ENCODE data around the gene ALOX5.
"Not testable (repeated sequence)": the region's sequence is repeated elsewhere in the genome, so short reads cannot be mapped to it uniquely, and the experiment has no call there.

ALOX5 gene

DNA sequence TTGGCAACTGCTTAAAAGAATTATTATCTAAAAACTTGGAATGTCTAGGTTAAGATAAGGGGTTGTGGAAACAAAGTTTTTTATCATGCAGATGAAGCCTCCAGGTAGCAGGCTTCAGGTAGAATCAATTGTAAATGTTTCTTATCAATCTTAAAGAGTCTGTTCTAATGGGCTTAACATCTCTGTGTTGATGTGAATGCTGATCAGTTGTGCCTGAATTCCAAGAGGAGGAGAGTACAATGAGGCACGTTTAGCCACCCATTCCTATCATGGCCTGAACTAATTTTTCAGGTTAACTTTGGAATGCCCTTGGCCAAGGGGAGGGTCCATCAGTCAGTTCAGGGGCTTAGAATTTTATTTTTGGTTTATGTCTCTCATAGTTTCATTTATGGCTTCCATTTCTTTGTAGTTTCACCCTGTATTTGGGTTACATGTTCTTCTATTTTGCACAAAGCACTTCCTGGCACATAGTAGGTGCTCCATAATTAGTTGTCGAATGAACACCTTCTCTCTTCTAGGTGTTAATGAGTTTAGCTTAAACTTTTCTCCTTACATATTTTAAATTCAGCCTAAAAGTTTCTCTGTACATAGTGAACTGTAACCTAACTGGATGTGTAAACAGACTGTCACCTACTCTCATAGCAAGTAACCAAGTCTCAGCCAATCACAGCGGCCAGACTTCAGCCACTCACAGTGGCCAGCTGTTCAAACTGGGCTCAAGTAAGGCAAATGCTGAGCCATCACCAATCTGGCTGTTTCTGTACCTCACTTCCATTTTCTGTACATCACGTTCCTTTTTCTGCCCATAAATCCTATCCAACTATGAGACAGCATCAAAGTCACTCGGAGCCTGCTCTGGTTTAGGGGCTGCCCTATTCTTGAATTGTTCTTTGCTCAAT, 34.7 kb downstream of the ALOX5 start:
- DNase-seq = no peak

DNA sequence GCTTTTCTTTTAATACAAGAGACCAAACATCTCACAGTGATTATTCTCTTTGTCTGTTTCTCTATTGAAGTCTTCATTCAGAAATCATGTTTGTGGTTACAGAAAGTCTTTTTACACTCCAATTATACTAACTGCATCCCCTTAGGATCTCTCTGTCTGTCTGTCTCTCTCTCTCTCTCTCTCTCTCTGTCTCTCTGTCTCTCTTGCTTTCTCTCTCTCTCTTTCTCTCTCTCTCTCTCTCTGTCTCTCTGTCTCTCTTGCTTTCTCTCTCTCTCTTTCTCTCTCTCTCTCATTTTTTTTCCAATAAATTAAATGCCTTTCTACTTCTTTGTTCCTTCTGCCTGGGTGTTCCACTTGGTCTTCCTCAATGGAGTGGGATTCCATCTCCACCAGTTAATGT, 35.3 kb downstream of the ALOX5 start:
- DNase-seq = not testable (repeated sequence)

DNA sequence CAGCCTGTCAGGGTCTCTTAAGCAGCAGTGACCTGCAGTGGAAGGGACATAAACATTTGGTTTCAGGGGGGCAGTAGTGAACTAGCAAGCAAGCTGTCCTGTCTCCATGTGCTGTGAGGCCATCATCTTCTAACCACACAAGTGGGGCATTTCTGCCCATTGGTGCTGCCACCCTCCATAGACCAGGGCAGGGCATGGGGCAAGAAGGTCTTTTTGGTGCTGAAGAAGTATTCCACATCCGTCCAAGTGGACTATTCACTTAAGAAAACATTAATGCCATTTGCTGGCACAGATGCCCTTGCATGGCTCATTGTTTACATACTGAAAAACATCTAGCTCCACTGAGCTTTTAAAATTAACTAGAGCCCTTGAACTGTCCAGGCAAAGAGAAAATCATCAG, 35.8 kb downstream of the ALOX5 start:
- no peak for DNase-seq

DNA sequence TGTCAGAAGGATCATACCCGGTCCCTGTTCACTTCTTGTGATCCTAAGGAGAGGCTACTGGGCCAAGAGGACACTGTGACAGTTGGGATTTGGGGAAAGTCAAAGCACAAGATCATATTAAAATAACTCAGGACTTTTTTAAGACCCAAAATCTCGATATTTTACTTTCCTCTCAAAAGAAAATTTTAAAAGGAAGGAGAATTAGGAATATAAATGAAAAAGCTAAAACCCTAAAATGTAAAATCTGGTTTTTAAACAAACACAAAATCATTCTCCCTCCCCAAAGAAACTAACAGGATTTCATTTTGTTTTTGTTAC, 36.4 kb downstream of the ALOX5 start:
- DNase-seq = no peak

DNA sequence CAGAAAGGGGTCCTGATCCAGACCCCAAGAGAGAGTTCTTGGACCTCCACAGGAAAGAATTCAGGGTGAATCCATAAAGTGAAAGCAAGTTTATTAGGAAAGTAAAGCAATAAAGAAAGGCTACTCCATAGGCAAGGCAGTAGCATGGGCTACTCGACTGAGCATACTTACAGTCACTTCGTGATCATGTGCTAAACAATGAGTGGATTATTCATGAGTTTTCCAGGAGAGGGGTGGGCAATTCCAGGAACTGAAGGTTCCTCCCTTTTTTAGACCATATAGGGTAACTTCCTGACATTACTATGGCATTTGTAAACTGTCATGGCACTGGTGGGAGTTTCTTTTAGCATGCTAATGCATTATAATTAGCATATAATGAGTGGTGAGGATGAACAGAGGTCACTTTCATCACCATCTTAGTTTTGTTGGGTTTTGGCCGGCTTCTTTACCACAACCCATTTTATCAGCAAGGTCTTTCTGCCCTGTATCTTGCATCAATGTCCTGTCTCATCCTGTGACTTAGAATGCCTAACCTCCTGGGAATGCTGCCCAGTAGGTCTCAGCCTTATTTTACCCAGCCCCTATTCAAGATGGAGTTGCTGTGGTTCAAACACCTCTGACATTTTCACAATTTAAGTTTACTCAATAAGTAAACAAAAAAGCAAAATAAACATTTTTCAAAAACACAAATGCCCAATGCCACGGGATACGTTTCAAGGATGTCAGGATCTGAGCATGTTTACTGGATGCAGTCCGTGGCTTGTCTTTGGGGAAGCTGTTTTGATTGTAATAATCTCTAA, 37.0 kb downstream of the ALOX5 start:
- DNase-seq = no peak

DNA sequence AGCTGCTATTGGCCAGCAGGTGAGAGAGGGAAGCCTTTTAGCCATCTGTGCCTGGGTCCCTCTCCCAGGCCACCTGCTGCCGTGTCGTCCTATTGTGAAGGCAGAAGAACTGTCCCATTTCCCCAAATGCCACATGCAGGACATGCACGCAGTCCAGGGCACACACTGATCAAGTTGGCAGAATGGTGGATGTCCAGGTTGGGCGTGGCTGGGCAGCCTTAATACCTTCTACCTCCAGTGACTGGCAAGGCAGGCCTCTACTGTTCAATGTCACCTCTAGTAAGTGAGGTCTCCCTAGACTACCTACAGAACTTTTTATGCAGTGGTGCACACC, 37.6 kb downstream of the ALOX5 start:
- DNase-seq = no peak

DNA sequence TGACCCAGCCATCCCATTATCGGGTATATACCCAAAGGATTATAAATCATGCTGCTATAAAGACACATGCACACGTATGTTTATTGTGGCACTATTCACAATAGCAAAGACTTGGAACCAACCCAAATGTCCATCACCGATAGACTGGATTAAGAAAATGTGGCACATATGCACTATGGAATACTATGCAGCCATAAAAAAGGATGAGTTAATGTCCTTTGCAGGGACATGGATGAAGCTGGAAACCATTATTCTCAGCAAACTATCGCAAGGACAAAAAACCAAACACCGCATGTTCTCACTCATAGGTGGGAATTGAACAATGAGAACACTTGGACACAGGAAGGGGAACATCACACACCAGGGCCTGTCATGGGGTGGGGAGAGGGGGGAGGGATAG, 41.0 kb downstream of the ALOX5 start:
- not testable (repeated sequence) for DNase-seq

DNA sequence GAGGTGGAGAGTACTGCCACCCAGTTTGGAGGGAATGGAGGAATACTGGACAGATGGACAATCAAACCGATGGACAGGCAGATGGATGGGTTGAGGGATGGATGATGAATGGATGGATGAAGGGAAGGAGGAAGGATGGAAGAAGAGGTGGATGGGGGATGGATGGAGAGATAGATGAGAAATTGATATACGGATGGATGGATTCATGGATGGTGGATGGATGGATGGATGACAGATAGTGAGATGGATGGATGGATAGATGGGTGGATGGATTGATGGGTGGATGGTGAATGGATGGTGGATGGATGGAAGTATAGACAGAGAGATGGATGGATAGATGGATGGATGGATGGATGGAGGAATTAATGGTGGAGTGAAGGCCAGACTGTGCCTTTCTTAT, 42.6 kb downstream of the ALOX5 start:
- DNase-seq = no peak

DNA sequence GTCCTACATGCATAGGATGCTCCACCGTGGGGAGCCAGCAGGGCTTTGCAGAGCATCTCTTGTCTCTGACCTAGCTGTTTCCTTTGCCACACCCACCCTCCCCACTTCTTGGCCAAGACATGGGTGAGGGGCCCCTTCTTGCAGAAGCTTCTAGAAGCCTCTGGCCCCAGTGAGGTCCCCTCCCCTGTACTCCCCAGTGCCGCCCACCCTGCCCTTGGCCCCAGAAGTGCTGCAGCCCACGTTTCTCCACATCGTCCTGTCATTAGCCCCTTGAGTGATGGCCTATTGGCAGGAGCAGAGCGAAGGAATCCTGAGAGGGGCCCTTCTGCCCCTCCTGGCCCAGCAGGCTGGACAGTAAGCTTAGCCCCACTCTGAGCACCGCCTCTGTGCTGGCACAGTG, 43.7 kb downstream of the ALOX5 start:
- DNase-seq = no peak

DNA sequence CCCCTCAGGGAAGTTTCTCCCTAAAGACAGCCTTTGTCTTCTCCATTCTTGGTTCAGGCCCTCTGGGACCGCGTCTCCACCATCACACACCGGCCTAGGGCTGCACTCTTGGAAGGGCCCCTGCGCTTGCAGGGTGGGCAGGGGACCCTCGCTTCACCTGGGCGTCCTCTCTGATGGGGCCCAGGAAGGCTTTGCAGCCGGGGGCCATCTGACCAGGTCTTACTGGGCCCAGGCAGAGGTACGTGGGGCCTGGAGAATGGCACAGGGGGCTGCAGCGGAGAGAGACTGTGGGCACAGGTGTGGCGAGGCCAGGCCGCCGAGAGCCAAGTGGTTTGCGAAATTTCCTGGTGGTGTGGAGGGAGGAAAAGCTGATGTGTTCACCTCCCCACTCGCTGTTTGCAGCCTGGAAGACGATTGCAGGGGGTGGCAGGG, 44.4 kb downstream of the ALOX5 start:
- DNase-seq = no peak

DNA sequence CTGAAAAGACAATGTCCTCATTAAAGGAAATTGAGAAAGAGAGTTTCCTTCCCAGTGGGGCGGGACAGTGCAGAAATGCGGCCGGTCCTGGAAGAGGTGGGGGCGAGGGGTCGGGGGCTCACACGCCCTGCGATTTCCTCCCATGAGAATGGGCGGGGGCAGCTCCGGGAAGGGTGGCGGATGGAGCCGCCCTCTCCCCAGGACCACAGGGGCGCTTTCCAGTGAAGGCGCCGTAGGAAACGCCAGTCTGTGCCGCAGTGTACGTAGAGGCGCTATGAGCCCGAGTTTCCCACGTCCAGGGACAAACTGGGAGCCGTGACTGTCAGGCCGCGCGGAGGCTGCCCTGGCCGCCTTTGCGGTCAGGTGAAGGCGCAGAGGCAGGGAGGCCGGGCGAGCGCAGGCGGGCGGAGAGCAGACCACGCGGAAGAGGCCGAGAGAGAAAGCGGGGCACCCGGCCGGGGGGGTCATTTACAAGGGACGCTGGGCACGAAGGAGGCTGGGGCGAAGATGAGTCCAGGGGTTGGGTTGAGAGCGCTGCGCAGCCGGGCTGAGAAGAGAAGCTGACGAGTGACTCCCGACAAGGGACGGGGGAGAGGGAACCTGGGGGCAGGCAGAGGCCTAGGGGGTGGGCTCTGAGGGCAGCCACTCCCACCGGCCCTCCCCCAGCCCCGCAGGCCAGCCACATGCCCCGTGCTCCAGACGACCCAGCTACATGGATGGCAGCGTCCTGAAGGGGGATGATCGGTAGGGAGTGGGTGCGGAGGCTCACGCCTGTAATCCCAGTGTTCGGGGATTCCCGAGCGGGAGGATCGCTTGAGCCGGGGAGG, 45.0 kb downstream of the ALOX5 start:
- peak; percentile 25 to 63 for DNase-seq

DNA sequence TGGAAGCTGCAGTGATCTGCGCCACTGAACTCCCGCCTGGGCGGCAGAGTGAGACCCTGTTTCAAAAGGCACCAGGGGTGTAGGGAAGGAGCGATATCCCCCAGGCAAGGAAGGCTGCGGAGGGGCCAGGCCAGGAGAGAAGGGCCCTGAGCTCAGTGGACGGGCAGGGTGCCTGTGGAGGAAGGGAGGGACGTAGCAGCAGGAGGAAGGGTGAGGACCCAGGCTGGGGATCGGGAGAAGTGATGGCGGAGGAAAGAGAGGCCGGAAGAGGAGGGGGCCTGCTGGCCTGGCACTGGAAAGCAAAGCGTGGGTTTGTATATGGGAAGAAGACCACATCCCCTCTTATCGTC, 45.6 kb downstream of the ALOX5 start:
- DNase-seq = no peak

DNA sequence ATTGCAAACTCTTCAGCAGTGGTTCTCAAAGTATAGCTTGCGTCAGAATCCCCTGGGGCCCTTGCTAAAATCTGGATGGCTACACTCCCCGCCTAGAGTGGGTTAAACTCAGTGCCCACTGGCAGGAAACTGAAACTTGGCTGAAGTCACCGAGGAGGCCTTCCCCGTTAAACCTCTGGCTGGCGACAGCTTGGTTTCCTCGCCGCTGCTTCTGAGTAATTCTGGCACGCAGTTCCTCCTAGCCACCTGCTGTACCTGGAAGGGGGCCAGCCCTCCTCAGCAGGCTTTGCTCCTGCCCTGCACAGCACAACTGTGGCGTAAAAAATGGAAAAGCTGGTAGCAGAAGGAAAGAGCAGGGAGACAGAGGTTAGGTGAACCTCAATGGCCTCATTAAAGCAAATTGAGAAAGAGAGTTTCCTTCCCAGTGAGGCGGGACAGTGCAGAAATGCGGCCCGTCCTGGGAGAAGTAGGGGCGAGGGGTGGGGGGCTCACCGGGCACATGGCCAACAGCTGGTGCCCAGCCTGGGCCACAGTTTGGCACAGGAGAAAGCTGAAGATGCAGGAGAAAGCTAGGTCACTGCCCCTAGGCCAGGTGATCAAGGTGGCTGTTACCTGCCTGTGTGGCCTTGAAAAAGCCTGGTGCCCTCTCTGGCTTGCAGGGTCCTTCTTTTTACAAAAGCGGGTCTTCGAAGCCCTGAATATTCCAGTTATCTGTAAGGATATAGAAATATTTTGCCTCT, 46.6 kb downstream of the ALOX5 start:
- peak; percentile 24 to 48 for DNase-seq

DNA sequence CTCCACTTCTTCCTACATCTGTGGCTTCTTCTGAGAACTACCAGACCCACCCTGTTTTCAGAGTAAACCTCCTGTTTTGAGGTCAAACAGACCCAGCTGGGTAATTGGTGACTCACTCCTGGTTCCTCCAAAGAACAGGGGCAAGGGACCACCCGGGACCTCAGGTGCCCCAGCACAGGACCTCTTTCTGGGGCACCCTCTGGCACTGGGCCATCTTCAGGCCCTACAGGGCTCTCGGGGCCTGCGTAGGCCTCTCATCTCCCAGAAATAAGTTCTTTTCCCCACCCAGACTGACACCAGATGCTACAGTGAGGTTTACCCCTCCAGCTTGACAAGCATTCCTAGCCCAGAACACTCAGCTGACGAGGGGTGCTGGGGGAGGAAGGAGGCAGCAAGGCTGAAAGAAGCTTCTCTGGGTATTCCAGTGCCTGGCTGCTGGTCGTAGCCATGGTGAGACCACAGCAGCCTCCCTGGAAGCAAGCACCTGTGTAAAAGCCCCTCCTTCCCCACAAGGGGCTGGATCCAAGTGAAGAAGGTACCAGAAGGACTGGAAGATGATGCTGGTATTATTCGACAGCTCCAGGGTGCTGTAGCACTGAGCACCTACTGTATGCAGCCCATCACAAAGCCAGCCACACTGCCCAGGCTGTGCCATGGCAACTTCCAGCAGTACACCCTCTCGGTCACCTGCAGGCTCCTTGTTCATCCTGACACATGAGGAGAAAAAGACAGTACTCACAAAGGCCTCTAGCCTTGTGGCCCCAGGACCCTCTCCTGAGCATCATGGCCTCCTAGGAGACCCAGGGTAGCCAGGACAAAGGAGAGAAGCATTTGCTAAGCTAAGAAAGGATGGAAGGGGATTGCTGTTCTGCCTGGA, 47.4 kb downstream of the ALOX5 start:
- no peak for DNase-seq

DNA sequence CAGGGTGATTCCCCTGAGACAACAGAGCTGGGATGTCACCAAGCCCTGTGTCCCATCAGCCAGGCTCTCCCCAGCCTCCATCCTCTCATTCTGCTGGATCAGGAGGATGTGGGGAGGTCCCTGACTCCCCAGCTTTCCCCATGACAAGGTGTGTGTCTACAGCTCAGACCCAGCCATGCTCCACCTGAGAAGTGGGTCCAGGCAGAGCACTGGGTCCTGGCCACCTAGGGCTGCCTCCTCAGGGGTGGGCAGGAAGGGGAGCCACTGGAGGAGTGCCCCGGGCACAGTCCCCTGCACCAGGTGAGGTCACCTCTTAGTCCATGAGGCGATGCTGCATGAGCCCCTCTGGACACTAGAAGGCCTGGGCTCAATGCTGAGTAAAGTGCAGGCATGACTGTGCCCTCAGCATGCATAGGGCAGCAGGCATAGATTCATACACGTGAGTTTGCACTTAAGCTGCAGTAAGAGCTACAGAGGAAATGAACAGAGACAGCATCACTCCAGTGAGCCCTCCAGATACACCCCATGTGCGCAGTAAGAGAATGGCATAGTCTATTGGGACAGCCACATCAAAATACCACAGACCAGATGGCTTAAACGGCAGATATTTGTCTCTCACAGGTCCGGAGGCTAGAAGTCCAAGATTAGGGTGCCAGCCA, 48.3 kb downstream of the ALOX5 start:
- DNase-seq = no peak

DNA sequence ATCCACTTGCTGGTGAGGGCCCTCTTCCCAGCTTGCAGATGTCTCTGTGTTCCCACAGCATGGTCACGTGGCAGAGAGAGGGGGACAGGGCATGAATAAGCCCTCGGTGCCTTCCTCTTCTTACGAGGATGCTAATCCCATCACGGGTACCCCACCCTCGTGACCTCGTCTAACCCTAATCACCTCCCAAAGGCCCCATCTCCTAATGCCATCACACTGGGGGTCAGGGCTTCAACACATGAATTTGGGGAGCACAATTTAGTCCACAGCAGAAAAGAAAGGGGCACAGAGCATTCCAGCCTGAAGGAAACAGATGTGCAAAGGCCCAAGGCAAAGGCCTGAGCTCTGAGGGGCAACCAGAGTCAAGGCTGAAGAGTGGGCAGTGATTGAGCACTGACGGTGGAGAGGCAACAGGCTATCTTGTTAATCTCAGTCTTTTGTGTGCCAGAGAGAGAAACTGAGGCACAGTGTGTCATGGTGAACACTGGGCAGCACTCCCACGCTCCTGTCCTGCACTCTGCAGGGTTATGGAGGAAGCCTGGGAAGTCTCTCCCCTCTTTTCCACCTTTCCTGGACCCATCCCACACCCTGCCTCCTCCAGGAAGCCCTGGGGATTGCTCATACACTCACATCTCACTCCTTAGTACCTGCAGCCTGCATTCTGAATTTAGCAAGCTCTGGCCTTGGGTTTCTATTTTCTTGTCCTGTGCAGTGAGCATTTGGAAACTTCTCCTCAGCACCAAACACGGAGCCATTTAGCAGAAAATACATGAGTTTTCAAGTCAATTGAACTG, 49.0 kb downstream of the ALOX5 start:
- no peak for DNase-seq

DNA sequence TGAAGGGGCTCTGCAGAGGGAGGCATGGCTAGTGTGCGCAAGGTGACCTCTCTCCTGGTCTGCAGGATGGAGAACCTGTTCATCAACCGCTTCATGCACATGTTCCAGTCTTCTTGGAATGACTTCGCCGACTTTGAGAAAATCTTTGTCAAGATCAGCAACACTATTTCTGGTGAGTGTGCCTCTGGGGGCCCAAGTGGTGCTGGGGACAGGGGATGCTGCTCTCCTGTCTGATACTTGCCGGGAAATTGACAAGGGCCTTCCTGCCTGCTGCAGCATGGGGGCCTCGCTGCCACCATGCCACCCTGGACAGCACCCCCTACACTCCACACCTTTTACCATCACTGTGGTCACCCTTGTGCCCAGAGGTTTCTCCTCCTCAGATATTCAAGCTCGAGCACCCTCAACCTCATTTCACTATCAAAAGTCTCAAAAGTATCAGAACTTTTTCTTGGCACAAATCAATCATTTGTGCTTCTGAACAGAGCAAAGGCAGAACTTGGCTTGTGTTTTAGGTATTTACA, 50.0 kb downstream of the ALOX5 start:
- DNase-seq = no peak

DNA sequence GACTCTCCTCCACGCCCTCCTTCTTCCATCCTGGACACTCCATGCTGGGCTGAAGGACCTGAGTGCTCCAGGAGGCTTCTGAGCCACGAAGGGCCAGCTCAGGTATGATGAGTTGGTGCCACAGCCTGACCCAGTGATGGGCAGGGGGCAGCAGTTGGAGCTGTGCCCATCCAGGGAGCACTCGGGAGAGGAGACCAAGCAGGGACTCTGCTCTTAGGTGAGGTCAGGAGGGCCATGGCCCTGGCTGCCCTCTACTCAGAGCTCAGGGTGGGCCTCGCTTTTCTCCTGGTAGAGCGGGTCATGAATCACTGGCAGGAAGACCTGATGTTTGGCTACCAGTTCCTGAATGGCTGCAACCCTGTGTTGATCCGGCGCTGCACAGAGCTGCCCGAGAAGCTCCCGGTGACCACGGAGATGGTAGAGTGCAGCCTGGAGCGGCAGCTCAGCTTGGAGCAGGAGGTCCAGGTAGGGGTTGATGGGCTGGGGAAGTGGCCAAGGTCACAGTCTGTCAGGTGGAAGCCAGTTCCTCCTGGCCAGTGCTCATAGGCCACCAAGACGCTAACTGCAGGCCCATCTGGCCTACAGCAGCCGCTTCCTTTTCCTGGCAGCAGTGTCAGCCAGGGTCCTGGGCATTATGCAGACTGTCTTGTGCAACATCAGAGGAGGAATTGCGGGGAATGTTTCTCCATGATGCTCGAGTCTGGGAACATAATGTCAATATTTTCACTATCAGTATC, 50.8 kb downstream of the ALOX5 start:
- DNase-seq = no peak

Measured in hippocampal formation (tissue), 2 donors.